Measurements from ENCODE around the gene DYNC1I1.

The DYNC1I1 gene

GRCh38 chr7:95976369-95977060 is 204.2 kb downstream of the DYNC1I1 start:
- no peak for DNase-seq

DNA sequence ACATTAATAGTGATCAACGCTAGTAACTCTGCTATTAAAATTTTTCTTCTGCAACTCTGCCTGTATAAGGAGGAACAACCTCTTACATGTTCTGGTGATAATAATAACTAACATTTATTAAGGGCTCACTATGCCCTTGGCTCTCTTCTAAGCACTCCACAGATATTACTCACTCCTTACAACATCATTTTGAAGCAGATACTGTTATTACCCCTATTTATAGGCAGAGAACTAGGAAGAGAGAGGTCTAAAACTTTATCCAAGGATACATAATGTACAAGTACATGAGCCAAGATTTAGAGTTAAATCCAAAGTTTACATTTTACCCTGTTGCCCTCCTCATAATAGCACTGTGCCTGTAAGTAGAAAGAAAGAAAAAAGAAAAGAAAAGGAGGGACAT is 205.6 kb downstream of the DYNC1I1 start:
- DNase-seq, result no peak

GRCh38 chr7:95980167-95980566 is 207.8 kb downstream of the DYNC1I1 start:
- DNase-seq, result no peak

DNA sequence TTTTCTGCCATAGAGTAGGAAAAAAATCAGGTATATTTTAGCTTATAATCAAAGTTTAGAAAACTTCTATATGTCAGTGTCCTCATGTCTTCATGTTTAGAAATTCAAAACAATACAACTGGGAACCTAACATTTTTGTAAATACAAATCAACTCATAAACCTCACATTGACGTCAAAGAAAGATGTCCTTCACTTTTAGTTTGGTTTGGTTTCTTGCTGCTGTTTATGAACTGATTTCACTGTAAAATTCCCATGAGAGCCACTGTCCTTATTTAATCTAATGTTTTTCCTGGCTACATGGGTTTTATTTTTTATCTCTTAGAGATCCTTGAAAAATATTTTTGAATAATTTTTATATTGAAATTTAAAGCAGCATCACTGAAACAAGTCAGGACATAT is 208.4 kb downstream of the DYNC1I1 start:
- DNase-seq, result no peak

DNA sequence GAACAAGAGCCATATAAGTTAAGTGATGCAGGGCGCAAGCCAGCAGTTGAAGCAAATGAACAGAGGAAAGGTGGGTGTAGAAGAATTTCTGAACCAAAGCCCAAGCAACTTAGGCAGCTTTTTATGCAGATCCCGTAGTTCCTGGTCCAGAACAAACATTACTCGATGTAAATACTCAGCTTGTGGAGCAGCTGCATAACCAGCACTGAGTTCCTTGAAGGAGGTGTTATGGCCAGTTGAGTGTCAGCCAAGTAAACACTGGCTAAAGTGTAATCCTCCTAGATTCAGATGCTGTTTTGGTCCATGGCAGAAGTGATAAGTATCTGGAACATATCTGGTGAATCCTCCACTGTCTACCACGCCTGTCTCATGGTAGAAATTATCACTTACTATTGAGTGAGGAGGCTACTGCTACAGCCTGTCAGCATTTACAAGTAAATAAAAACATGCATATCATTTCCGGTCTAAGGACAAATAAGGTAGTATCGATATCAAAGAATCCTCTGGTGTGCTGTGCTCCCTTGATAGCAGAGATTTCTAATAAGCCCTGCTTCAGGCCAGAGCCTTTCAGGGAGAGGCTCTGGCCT is 213.9 kb downstream of the DYNC1I1 start:
- DNase-seq, result no peak

GRCh38 chr7:95989301-95989700 is 216.9 kb downstream of the DYNC1I1 start:
- DNase-seq, result no peak

GRCh38 chr7:95993380-95993779 is 221.0 kb downstream of the DYNC1I1 start:
- no peak for DNase-seq

- DNase-seq, result no peak
These were observed 223.8 kb downstream of the DYNC1I1 start for GRCh38 chr7:95996174-95996573.

GRCh38 chr7:95996886-95997285 is 224.5 kb downstream of the DYNC1I1 start:
- no peak for DNase-seq

DNA sequence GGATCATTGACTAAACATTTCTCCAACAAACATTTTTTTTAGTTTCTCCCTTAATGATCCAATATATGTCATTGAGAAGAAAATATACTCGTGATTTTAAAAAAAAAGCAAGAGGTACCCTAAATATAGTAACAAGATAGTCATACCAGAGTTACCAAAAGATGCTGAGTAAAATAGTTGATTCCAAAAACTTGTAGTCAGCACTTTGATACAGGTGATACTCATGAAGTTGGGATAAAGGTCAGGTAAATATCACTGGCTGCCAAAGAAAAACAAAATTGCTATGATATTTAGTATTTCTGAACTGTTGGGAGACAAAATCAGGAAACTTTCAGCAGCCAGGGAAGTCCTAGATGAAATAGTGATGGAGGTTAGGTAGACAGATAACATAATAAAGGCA is 225.3 kb downstream of the DYNC1I1 start:
- DNase-seq, result no peak

DNA sequence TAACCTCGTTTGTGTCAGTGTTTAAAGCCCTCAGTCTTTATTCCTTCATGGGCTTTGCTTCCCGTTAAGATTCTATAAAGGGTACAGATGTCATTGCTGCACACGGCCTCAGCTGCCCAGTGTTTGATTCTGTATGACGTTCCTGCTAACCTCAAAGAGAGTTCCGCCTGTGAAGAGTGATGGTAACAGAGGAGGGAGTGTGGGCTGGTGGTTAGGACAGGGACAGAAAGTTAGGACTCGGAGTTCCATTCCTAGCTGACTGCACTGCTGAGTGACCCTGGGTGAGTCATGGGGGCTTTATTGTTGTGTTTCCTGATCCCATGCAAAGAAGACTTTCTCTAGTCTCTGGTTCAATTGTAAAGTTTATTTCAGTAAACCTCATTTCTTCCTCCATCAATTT is 227.1 kb downstream of the DYNC1I1 start:
- no peak for DNase-seq

DNA sequence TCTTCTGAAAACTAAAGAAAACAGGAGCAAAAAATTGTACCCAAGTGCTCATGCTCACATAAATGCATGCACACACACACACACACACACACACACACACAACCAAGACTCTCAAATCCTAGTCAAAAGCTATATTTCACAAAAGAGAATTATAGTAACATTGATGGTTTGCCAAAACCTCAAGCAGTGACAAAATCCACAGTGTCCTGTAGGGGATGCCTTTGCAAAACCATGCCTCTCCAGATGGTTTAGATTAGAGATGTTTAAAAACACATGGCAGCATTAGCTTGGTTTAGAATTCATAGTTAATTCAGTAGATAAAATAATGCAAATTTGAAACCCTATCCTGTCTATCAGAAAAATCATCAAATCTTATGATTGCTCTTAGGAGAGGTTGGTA is 232.2 kb downstream of the DYNC1I1 start:
- no peak for DNase-seq

DNA sequence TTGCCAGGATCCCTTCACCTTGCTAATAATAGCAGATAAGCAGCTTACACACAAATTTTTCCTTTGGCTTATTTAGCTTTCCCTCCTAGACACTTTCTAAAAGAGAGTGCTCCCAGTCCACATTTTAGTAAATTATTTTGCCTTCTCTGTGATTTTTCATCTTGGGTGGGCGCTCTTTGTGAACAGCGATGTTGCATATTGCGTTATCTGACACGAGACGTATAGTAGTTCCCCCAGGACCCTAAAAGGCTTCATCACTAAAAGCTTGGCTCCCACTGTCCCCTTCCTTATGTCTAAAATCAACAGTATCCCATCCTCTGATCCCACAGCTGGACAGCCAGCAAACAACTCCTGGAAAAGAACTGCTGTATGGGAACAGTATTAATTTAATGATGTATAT is 232.9 kb downstream of the DYNC1I1 start:
- DNase-seq, result no peak

DNA sequence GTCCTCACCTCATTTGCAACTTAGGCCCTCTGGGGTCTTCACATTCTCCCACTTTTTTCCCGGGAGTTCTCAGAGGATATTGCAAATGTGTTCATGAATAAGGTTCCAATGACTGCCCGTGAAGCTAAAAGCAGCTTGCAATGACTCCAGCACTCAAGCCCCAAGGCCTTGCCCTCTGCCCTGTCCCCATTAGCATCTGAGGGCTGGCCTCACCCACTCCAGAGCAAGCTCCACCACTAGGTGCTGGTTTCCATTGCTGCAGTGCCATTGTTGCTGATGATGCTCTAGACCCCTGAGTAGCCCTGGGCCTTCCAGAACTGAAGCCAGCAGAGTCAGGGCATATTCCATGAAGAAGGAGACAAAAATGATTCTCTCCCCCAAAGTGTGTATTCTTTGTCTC is 236.8 kb downstream of the DYNC1I1 start:
- DNase-seq, result no peak

DNA sequence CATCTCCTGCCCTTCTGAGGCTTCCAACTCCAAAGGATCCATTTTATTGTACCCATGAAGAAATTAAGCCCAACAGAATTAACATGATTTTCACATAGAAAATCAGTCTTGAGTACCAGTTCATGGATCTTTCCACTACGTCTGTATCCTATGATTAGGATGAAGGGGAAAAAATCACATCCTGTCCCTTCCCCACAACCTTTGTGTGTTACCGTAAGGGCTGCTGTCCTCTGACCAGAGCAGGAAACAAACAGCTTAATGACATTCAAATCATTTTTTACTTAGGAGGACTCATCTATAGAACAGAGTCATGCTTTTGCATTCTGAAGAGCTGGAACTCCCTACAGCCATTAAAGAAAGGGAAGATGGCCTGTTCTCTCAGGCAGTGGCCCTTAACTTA is 241.5 kb downstream of the DYNC1I1 start:
- DNase-seq, result no peak

DNA sequence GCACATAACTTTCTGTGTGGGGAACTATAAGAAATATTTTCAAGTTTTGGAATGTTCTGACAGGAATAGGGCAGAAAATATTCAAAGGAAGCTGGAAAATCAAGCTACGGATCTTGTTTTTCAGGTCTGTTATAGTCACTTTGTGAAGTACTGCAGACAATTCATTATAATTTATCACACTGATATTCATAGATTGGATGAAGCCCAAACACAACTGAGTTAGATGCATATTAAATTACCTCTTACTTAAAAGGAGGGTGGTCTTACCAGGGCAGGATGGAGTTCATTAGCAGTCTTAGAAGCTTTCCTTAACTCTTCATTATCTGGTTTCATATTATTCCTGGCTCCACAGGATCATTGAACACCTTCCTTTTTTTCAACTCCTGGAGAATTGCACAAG is 242.3 kb downstream of the DYNC1I1 start:
- no peak for DNase-seq

DNA sequence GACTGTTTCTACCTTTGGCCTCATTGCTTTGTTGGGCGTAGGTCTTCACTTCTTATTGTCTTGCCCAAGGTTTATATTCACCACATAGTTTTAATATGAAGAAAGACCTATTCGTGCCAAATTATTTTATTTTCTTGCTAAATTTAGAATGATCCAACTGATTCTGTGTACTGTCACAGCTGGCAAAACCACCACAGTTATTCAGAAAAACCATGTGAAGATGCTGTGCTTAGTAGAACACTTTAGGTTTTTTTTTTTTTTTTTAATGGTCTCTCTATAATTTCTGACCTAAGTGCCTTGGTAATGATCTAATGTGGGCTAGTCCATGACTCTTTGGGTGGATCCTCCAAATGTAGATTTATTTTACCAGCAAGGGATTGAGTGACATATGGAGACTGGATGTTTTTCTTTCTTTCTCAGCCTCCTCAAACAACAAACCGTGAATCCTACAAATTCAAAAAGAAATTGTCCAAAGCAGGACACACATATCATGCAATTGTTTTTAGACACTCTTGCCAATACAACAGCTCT is 243.8 kb downstream of the DYNC1I1 start:
- no peak for DNase-seq

DNA sequence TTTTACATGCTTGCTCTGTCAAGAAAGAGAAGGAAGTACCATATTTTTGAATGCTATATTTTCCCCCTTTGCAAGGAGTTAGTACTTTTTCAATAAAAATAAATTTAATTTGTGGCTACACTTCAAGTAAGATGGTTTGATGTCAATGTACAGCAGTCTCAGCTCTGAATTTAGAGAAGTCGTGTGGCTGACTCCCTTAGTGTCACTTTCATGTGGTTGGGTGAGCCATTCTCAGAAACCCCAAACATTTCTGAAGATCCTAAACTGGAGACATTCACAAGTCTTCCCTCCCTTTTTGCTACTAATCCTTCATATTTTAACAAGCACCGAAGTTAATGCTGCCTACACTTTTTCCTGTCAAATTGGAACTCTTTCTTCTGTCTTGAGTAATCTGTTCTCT is 244.4 kb downstream of the DYNC1I1 start:
- no peak for DNase-seq

- no peak for DNase-seq
These were observed 245.5 kb downstream of the DYNC1I1 start for GRCh38 chr7:96017877-96018276.

GRCh38 chr7:96021568-96021967 is 249.2 kb downstream of the DYNC1I1 start:
- DNase-seq, result no peak

GRCh38 chr7:96023387-96023786 is 251.0 kb downstream of the DYNC1I1 start:
- no peak for DNase-seq

DNA sequence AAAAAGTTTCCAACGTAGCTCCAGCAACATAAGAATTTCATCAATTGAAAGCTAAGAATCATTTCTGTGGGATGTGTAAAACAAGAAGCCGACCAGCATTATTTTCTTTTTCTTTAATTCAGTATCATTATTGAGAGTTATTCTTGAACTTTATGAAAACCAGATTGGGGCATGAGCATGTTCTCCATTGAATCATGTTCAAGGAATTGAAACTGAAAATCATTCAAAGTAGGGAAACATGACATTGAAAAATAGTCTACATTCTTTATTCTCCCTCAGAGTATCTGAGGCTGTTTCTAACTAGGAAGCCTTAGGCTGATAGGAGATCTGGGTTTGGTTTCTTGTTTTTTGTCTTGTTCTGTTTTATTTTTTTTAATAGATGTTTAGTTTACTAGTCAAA is 253.7 kb downstream of the DYNC1I1 start:
- no peak for DNase-seq

GRCh38 chr7:96026611-96027010 is 254.3 kb downstream of the DYNC1I1 start:
- DNase-seq, result no peak

GRCh38 chr7:96028729-96029128 is 256.4 kb downstream of the DYNC1I1 start:
- no peak for DNase-seq
